Liver (tissue), 3 donors: Measurements from ENCODE around the gene ABCA12.

Experiments
- ATF3 ChIP-seq: IDR thresholded peaks from 2 replicates; pipeline ENCODE4 v1.6.1; 2016; ENCODE audit warnings: antibody characterized with exemption
- CTCF ChIP-seq: fragments of 150-350 bp; IDR thresholded peaks from 2 replicates; pipeline ENCODE4 v1.5.1; 2017; ENCODE audit warnings: improper control_type of control experiment, low read depth, low read length; ENCODE audit not compliant: missing input control
- EGR1 ChIP-seq, 2 donors: IDR thresholded peaks; 2 replicates each; pipeline ENCODE4 v1.6.1; 2016 to 2018; ENCODE audit warnings: antibody characterized with exemption in 2 of 2, low read depth in 2 of 2
- FOXA1 ChIP-seq: IDR thresholded peaks from 2 replicates; pipeline ENCODE4 v1.6.1; 2016; ENCODE audit warnings: antibody characterized with exemption
- MAX ChIP-seq: IDR thresholded peaks from 2 replicates; pipeline ENCODE4 v1.6.1; 2016; ENCODE audit warnings: antibody characterized with exemption
- RAD21 ChIP-seq, 2 donors: IDR thresholded peaks; 2 replicates each; pipeline ENCODE4 v1.6.1; 2016; ENCODE audit warnings: antibody characterized with exemption in 2 of 2, mild to moderate bottlenecking in 2 of 2
- REST ChIP-seq: IDR thresholded peaks from 2 replicates; pipeline ENCODE4 v1.6.1; 2016; ENCODE audit warnings: antibody characterized with exemption, mild to moderate bottlenecking
- SP1 ChIP-seq: IDR thresholded peaks from 2 replicates; pipeline ENCODE4 v1.6.1; 2018; ENCODE audit warnings: antibody characterized with exemption, mild to moderate bottlenecking
- TAF1 ChIP-seq: conservative IDR thresholded peaks from 2 replicates; pipeline ENCODE4 v1.6.1; 2016; ENCODE audit warnings: antibody characterized with exemption, mild to moderate bottlenecking
- YY1 ChIP-seq: IDR thresholded peaks from 2 replicates; pipeline ENCODE4 v1.6.1; 2016; ENCODE audit warnings: antibody characterized with exemption, mild to moderate bottlenecking
- donor health status: healthy.
- donor health status: healthy.

GRCh38 chr2:215019085-215019484, 119.3 kb downstream of the ABCA12 start:
- TF ChIP-seq EGR1 (IDR thresholded peaks at IDR 0.05; ENCODE audit: low read depth in 2 of 2) (no peak), CTCF (no peak), SP1 (no peak), FOXA1 (no peak), MAX (no peak), YY1 (no peak), REST (no peak), TAF1 (no peak), RAD21 (IDR thresholded peaks at IDR 0.05) (no peak), ATF3 (no peak)
